ENCODE results near the gene COL25A1.
"Not testable (repeated sequence)": the region's sequence is repeated elsewhere in the genome, so short reads cannot be mapped to it uniquely, and the experiment has no call there.

Gene COL25A1

DNA sequence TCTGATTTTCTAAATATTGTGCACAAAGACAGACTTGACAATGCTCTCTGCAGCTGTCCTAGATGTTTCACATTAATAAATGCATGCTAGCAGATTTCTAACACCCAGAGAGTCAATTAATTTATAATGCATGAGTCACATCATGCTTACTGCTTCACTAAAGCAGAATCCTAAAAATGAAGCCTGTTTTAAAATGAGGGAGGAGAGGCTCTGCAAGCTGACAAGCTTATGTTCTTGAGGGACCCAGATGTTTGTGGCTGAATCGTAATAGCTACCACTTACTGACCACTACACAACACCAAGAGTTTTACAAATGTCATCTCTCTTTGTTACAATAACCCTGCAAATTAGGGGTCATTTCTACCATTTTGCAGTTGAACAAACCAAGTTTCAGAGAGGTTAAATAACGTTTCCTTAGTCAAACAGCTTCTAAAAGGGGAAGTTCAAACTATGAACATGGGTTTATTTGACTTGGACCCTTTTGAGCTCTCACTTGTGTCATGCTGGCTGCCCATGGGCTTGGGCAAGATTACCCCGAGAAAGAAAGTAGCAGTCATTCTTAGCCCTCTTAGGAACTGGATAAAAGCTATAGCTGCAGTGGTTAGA is 276.9 kb downstream of the COL25A1 start:
- no peak for DNase-seq (ENCODE audit: low spot score)
- no peak overlapping the region for H3K4me3 ChIP-seq
- H3K27ac ChIP-seq: no peak overlapping the region
- TF ChIP-seq, protein P1, sequence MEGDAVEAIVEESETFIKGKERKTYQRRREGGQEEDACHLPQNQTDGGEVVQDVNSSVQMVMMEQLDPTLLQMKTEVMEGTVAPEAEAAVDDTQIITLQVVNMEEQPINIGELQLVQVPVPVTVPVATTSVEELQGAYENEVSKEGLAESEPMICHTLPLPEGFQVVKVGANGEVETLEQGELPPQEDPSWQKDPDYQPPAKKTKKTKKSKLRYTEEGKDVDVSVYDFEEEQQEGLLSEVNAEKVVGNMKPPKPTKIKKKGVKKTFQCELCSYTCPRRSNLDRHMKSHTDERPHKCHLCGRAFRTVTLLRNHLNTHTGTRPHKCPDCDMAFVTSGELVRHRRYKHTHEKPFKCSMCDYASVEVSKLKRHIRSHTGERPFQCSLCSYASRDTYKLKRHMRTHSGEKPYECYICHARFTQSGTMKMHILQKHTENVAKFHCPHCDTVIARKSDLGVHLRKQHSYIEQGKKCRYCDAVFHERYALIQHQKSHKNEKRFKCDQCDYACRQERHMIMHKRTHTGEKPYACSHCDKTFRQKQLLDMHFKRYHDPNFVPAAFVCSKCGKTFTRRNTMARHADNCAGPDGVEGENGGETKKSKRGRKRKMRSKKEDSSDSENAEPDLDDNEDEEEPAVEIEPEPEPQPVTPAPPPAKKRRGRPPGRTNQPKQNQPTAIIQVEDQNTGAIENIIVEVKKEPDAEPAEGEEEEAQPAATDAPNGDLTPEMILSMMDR (IDR thresholded peaks at IDR 0.05): no peak

DNA sequence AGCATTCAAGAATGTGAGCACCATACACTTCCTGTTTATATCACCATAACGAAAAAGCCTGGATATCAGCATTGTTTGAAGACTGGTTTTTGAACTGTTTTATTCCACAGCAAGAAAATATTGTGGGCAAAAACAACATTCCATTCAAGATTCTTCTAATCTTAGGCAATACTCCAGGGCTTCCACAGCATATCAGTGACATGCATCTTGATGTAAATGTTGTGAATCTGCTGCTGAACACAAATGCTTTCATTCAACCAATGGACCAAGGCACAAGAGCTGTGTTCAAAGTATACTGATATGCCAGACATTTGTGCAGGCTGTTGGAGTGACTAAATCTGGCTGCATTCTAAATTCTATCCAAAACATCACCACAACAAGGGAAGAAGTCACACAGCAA is 279.5 kb downstream of the COL25A1 start:
- no peak overlapping the region for H3K27ac ChIP-seq
- TF ChIP-seq, protein P1 (IDR thresholded peaks at IDR 0.05): no peak
- DNase-seq (ENCODE audit: low spot score): no peak
- no peak overlapping the region for H3K4me3 ChIP-seq

DNA sequence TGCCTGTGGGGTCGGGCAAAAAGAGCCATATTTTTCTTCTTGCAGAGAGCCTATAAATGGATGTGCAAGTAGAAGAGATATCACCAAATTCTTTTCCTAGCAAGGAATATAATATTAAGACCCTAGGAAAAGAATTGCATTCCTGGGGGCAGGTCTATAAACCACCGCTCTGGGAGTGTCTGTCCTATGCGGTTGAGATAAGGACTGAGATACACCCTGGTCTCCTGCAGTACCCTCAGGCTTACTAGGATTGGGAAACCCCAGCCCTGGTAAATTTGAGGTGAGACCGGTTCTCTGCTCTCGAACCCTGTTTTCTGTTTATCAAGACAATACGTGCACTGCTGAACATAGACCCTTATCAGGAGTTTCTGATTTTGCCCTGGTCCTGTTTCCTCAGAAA is 280.8 kb downstream of the COL25A1 start:
- not testable (repeated sequence) for H3K4me3 ChIP-seq; DNase-seq (ENCODE audit: low spot score); H3K27ac ChIP-seq

DNA sequence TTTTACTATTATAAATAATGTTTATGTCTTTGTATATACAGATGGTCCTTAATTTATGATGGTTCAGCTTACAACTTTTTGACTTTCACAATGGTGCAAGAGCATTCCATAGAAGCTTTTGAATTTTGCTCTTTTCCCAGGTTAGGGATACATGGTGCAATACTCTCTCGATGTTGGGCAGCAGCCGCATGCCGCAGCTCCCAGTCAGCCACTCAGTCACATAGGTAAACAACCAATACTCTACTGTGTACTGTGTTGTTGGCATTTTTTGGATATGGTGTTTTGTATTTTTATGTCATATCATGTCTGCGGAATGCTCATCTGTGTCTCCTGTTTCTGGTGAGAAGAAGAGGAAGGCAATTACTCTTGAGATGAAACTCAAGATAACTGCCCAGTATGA is 281.6 kb downstream of the COL25A1 start:
- no peak for DNase-seq (ENCODE audit: low spot score)
- Histone ChIP-seq H3K27ac (no peak overlapping the region), H3K4me3 (no peak overlapping the region)
- TF ChIP-seq, protein P1 (IDR thresholded peaks at IDR 0.05): no peak

DNA sequence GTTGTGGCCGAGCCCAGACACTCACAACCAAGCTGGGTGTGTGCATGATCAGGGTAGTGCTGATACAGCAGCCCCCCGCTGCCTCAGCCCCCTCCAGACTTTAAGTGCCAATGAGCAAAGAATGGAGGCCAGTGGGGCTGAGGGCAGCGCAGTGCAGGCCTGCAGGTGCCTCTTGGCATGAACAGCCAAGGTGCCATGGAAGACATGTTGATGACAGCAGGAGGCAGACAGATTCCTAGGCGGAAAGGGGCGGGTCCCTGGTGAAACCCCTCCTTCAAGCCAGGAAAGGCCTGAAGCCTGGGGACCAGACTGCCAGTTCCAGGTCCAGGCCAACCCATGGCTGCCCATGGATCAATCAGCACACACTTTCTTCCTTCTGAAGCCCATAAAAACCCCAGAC is 286.3 kb downstream of the COL25A1 start:
- Histone ChIP-seq H3K4me3 (no peak overlapping the region), H3K27ac (no peak overlapping the region)
- TF ChIP-seq, protein P1 (IDR thresholded peaks at IDR 0.05): no peak
- no peak for DNase-seq (ENCODE audit: low spot score)

GRCh38 chr4:109015413-109015810 is 287.0 kb downstream of the COL25A1 start:
- DNase-seq (ENCODE audit: low spot score): no peak
- H3K27ac ChIP-seq: no peak overlapping the region
- no peak overlapping the region for H3K4me3 ChIP-seq
- TF ChIP-seq, protein P1 (IDR thresholded peaks at IDR 0.05): no peak

GRCh38 chr4:109014593-109015412 is 287.7 kb downstream of the COL25A1 start:
- no peak overlapping the region for H3K27ac ChIP-seq
- TF ChIP-seq, protein P1 (IDR thresholded peaks at IDR 0.05): no peak
- no peak overlapping the region for H3K4me3 ChIP-seq
- DNase-seq (ENCODE audit: low spot score): no peak

Measured in coronary artery (tissue), 2 donors.